Activated naive CD4-positive, alpha-beta T cell treated with anti-CD3 and anti-CD28 coated beads, Interleukin-2, amount 50 U/mL, for 24 hours (primary cell): ENCODE results near the gene GRID1.
"Not testable (repeated sequence)": the region's sequence is repeated elsewhere in the genome, so short reads cannot be mapped to it uniquely, and the experiment has no call there.

Experiments used
- H3K27ac Mint-ChIP-seq: one replicate; pipeline ENCODE4 v1.8.0; 2021; ENCODE audit warnings: mild to moderate bottlenecking, mixed read lengths
- H3K27me3 Mint-ChIP-seq: one replicate; pipeline ENCODE4 v1.8.0; 2021; ENCODE audit warnings: mixed read lengths
- H3K36me3 Mint-ChIP-seq: one replicate; pipeline ENCODE4 v1.8.0; 2021; ENCODE audit warnings: mixed read lengths
- H3K4me1 Mint-ChIP-seq: one replicate; pipeline ENCODE4 v1.8.0; 2021; ENCODE audit warnings: mixed read lengths
- H3K4me3 Mint-ChIP-seq: one replicate; pipeline ENCODE4 v1.8.0; 2021; ENCODE audit warnings: mild to moderate bottlenecking, mixed read lengths
- H3K9me3 Mint-ChIP-seq: one replicate; pipeline ENCODE4 v1.8.0; 2021; ENCODE audit warnings: mixed read lengths

Gene GRID1

GRCh38 chr10:86399879-86400704 is 33.5 kb upstream of the GRID1 start:
- no peaks in the 10 kb centered on the region for H3K36me3 Mint-ChIP-seq
- no peaks in the 10 kb centered on the region for H3K9me3 Mint-ChIP-seq
- peak overlapping the region; percentile 89 for H3K4me3 Mint-ChIP-seq
- H3K27ac Mint-ChIP-seq: peak overlapping the region; percentile 93
- peaks cover 19% of the 10 kb centered on the region for H3K4me1 Mint-ChIP-seq
- no peaks in the 10 kb centered on the region for H3K27me3 Mint-ChIP-seq

- peak overlapping the region; percentile 89 for H3K4me3 Mint-ChIP-seq
- H3K36me3 Mint-ChIP-seq: no peaks in the 10 kb centered on the region
- peaks cover 19% of the 10 kb centered on the region for H3K4me1 Mint-ChIP-seq
- no peaks in the 10 kb centered on the region for H3K27me3 Mint-ChIP-seq
- H3K9me3 Mint-ChIP-seq: no peaks in the 10 kb centered on the region
- H3K27ac Mint-ChIP-seq: peak overlapping the region; percentile 93
These were observed 32.9 kb upstream of the GRID1 start for GRCh38 chr10:86399514-86399878.

GRCh38 chr10:86397120-86397519 is 30.5 kb upstream of the GRID1 start:
- no peaks in the 10 kb centered on the region for H3K27me3 Mint-ChIP-seq
- H3K27ac Mint-ChIP-seq: no peak overlapping the region
- peaks cover 25% of the 10 kb centered on the region for H3K4me1 Mint-ChIP-seq
- H3K9me3 Mint-ChIP-seq: no peaks in the 10 kb centered on the region
- H3K4me3 Mint-ChIP-seq: no peak overlapping the region
- no peaks in the 10 kb centered on the region for H3K36me3 Mint-ChIP-seq

GRCh38 chr10:86393862-86394455 is 27.4 kb upstream of the GRID1 start:
- no peaks in the 10 kb centered on the region for H3K9me3 Mint-ChIP-seq
- H3K4me1 Mint-ChIP-seq: peaks cover 17% of the 10 kb centered on the region
- peaks cover 5% of the 10 kb centered on the region for H3K27me3 Mint-ChIP-seq
- peaks cover 2% of the 10 kb centered on the region for H3K36me3 Mint-ChIP-seq
- no peak overlapping the region for H3K27ac Mint-ChIP-seq
- no peak overlapping the region for H3K4me3 Mint-ChIP-seq

- H3K27ac Mint-ChIP-seq: no peak overlapping the region
- H3K27me3 Mint-ChIP-seq: peaks cover 7% of the 10 kb centered on the region
- no peaks in the 10 kb centered on the region for H3K9me3 Mint-ChIP-seq
- no peak overlapping the region for H3K4me3 Mint-ChIP-seq
- peaks cover 2% of the 10 kb centered on the region for H3K36me3 Mint-ChIP-seq
- peaks cover 17% of the 10 kb centered on the region for H3K4me1 Mint-ChIP-seq
These were observed 26.8 kb upstream of the GRID1 start for GRCh38 chr10:86393362-86393761.

GRCh38 chr10:86392723-86393094 is 26.1 kb upstream of the GRID1 start:
- peaks cover 2% of the 10 kb centered on the region for H3K36me3 Mint-ChIP-seq
- H3K27ac Mint-ChIP-seq: no peak overlapping the region
- peaks cover 17% of the 10 kb centered on the region for H3K4me1 Mint-ChIP-seq
- H3K9me3 Mint-ChIP-seq: no peaks in the 10 kb centered on the region
- H3K4me3 Mint-ChIP-seq: no peak overlapping the region
- peaks cover 12% of the 10 kb centered on the region for H3K27me3 Mint-ChIP-seq

GRCh38 chr10:86391986-86392722 is 25.6 kb upstream of the GRID1 start:
- peaks cover 2% of the 10 kb centered on the region for H3K36me3 Mint-ChIP-seq
- no peak overlapping the region for H3K4me3 Mint-ChIP-seq
- peak overlapping the region; percentile 41 for H3K27ac Mint-ChIP-seq
- H3K27me3 Mint-ChIP-seq: peaks cover 16% of the 10 kb centered on the region
- H3K4me1 Mint-ChIP-seq: peaks cover 17% of the 10 kb centered on the region
- no peaks in the 10 kb centered on the region for H3K9me3 Mint-ChIP-seq

GRCh38 chr10:86391236-86391840 is 24.7 kb upstream of the GRID1 start:
- Mint-ChIP-seq H3K4me1 (peaks cover 17% of the 10 kb centered on the region), H3K27ac (no peak overlapping the region), H3K9me3 (no peaks in the 10 kb centered on the region), H3K36me3 (peaks cover 2% of the 10 kb centered on the region), H3K27me3 (peaks cover 16% of the 10 kb centered on the region), H3K4me3 (no peak overlapping the region)

GRCh38 chr10:86390337-86391120 is 23.9 kb upstream of the GRID1 start:
- Mint-ChIP-seq H3K4me1 (peaks cover 17% of the 10 kb centered on the region), H3K36me3 (peaks cover 2% of the 10 kb centered on the region), H3K9me3 (no peaks in the 10 kb centered on the region), H3K27me3 (peaks cover 17% of the 10 kb centered on the region), H3K4me3 (no peak overlapping the region), H3K27ac (no peak overlapping the region)

- peak overlapping the region; percentile 84 for H3K4me3 Mint-ChIP-seq
- H3K4me1 Mint-ChIP-seq: peaks cover 17% of the 10 kb centered on the region
- H3K36me3 Mint-ChIP-seq: peaks cover 2% of the 10 kb centered on the region
- peaks cover 18% of the 10 kb centered on the region for H3K27me3 Mint-ChIP-seq
- H3K27ac Mint-ChIP-seq: peak overlapping the region; percentile 30
- no peaks in the 10 kb centered on the region for H3K9me3 Mint-ChIP-seq
These were observed 23.0 kb upstream of the GRID1 start for GRCh38 chr10:86389441-86390193.

- H3K9me3 Mint-ChIP-seq, H3K36me3 Mint-ChIP-seq: not testable (repeated sequence)
- peaks cover 18% of the 10 kb centered on the region for H3K27me3 Mint-ChIP-seq
- H3K4me1 Mint-ChIP-seq: peaks cover 15% of the 10 kb centered on the region
- peak overlapping the region; percentile 84 for H3K4me3 Mint-ChIP-seq
- peak overlapping the region; percentile 30 for H3K27ac Mint-ChIP-seq
These were observed 22.5 kb upstream of the GRID1 start for GRCh38 chr10:86389109-86389440.

GRCh38 chr10:86388119-86388704 is 21.6 kb upstream of the GRID1 start:
- Mint-ChIP-seq H3K27me3 (peaks cover 18% of the 10 kb centered on the region), H3K4me3 (peak overlapping the region; percentile 28), H3K36me3 (peaks cover 2% of the 10 kb centered on the region), H3K9me3 (no peaks in the 10 kb centered on the region), H3K27ac (no peak overlapping the region), H3K4me1 (peaks cover 8% of the 10 kb centered on the region)

GRCh38 chr10:86387178-86387794 is 20.7 kb upstream of the GRID1 start:
- no peak overlapping the region for H3K4me3 Mint-ChIP-seq
- H3K4me1 Mint-ChIP-seq: peaks cover 8% of the 10 kb centered on the region
- no peak overlapping the region for H3K27ac Mint-ChIP-seq
- no peaks in the 10 kb centered on the region for H3K9me3 Mint-ChIP-seq
- H3K36me3 Mint-ChIP-seq: peaks cover 2% of the 10 kb centered on the region
- H3K27me3 Mint-ChIP-seq: peaks cover 18% of the 10 kb centered on the region

GRCh38 chr10:86385806-86386205 is 19.2 kb upstream of the GRID1 start:
- Mint-ChIP-seq H3K36me3 (peaks cover 2% of the 10 kb centered on the region), H3K4me1 (peaks cover 4% of the 10 kb centered on the region), H3K9me3 (no peaks in the 10 kb centered on the region), H3K4me3 (no peak overlapping the region), H3K27me3 (peaks cover 22% of the 10 kb centered on the region), H3K27ac (no peak overlapping the region)
